HL-60 (cell line): ENCODE results near the gene DSCAML1.

Experiments
- GABPA ChIP-seq: IDR thresholded peaks from 2 replicates; pipeline ENCODE4 v1.6.1; 2012; ENCODE audit warnings: low read depth
- POLR2AphosphoS5 ChIP-seq: IDR thresholded peaks from 2 replicates; pipeline ENCODE4 v1.6.1; 2012; ENCODE audit warnings: low read depth
- SPI1 ChIP-seq: IDR thresholded peaks from 2 replicates; pipeline ENCODE4 v1.6.1; 2012; ENCODE audit warnings: low read depth, mild to moderate bottlenecking, borderline replicate concordance
- TF ChIP-seq, protein P1 (sequence below): IDR thresholded peaks from one replicate; pipeline ENCODE4 v1.5.1; 2011; ENCODE audit warnings: low read length, control low read depth, inconsistent platforms; ENCODE audit not compliant: insufficient read depth
- TF ChIP-seq, protein P2 (sequence below): IDR thresholded peaks from 2 replicates; pipeline ENCODE4 v1.6.1; 2012; ENCODE audit warnings: low read depth; ENCODE audit not compliant: insufficient replicate concordance

DNA sequence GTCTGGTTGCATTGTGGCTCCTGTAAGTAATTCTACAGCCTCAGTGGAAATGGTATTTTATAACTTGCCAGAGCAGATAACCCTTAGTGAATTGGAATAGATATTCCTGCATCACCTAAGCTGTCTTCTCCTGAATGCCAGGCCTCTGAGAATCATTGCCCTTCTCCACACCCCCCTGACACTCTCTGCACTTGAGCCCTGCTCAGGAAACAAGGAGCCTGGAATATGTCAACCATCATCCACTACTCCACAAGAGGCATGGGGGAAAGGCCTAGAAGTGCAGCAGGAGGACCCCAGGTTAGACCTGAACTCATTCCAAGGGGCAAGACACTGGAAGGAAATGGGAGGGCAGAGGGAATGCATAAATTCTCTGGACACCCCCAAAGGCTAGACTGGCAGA is 72.4 kb downstream of the DSCAML1 start:
- TF ChIP-seq, protein P1, sequence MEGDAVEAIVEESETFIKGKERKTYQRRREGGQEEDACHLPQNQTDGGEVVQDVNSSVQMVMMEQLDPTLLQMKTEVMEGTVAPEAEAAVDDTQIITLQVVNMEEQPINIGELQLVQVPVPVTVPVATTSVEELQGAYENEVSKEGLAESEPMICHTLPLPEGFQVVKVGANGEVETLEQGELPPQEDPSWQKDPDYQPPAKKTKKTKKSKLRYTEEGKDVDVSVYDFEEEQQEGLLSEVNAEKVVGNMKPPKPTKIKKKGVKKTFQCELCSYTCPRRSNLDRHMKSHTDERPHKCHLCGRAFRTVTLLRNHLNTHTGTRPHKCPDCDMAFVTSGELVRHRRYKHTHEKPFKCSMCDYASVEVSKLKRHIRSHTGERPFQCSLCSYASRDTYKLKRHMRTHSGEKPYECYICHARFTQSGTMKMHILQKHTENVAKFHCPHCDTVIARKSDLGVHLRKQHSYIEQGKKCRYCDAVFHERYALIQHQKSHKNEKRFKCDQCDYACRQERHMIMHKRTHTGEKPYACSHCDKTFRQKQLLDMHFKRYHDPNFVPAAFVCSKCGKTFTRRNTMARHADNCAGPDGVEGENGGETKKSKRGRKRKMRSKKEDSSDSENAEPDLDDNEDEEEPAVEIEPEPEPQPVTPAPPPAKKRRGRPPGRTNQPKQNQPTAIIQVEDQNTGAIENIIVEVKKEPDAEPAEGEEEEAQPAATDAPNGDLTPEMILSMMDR, result no peak
- TF ChIP-seq, protein P2, sequence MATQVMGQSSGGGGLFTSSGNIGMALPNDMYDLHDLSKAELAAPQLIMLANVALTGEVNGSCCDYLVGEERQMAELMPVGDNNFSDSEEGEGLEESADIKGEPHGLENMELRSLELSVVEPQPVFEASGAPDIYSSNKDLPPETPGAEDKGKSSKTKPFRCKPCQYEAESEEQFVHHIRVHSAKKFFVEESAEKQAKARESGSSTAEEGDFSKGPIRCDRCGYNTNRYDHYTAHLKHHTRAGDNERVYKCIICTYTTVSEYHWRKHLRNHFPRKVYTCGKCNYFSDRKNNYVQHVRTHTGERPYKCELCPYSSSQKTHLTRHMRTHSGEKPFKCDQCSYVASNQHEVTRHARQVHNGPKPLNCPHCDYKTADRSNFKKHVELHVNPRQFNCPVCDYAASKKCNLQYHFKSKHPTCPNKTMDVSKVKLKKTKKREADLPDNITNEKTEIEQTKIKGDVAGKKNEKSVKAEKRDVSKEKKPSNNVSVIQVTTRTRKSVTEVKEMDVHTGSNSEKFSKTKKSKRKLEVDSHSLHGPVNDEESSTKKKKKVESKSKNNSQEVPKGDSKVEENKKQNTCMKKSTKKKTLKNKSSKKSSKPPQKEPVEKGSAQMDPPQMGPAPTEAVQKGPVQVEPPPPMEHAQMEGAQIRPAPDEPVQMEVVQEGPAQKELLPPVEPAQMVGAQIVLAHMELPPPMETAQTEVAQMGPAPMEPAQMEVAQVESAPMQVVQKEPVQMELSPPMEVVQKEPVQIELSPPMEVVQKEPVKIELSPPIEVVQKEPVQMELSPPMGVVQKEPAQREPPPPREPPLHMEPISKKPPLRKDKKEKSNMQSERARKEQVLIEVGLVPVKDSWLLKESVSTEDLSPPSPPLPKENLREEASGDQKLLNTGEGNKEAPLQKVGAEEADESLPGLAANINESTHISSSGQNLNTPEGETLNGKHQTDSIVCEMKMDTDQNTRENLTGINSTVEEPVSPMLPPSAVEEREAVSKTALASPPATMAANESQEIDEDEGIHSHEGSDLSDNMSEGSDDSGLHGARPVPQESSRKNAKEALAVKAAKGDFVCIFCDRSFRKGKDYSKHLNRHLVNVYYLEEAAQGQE, result no peak
- TF ChIP-seq POLR2AphosphoS5 (no peak), SPI1 (no peak), GABPA (no peak)
